Measurements from ENCODE around the gene NELFB. TPM values are rescaled to one million over a fixed set of nuclear protein-coding genes. Genes with fewer than 3 reads are reported as not detected.
"Not testable (repeated sequence)": the region's sequence is repeated elsewhere in the genome, so short reads cannot be mapped to it uniquely, and the experiment has no call there.

Gene NELFB
- total RNA-seq, 1 donor from 2014 or later, result 47.7 TPM

- peak overlapping the region; percentile 93 for H3K4me3 ChIP-seq (ENCODE audit: low read depth, low read length)
- TF ChIP-seq, protein P1, sequence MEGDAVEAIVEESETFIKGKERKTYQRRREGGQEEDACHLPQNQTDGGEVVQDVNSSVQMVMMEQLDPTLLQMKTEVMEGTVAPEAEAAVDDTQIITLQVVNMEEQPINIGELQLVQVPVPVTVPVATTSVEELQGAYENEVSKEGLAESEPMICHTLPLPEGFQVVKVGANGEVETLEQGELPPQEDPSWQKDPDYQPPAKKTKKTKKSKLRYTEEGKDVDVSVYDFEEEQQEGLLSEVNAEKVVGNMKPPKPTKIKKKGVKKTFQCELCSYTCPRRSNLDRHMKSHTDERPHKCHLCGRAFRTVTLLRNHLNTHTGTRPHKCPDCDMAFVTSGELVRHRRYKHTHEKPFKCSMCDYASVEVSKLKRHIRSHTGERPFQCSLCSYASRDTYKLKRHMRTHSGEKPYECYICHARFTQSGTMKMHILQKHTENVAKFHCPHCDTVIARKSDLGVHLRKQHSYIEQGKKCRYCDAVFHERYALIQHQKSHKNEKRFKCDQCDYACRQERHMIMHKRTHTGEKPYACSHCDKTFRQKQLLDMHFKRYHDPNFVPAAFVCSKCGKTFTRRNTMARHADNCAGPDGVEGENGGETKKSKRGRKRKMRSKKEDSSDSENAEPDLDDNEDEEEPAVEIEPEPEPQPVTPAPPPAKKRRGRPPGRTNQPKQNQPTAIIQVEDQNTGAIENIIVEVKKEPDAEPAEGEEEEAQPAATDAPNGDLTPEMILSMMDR (conservative IDR thresholded peaks at IDR 0.05; ENCODE audit: low read depth, low read length), result no peak
- DNase-seq (ENCODE audit: low read depth), result no peak
Observed at GRCh38 chr9:137242269-137243203, 12.6 kb upstream of the NELFB start.

DNA sequence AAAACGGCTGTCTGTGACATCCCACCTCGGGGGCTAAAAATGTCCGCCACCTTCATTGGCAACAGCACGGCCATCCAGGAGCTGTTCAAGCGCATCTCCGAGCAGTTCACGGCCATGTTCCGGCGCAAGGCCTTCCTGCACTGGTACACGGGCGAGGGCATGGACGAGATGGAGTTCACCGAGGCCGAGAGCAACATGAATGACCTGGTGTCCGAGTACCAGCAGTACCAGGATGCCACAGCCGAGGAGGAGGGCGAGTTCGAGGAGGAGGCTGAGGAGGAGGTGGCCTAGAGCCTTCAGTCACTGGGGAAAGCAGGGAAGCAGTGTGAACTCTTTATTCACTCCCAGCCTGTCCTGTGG is 11.9 kb upstream of the NELFB start:
- H3K4me3 ChIP-seq (ENCODE audit: low read depth, low read length), result peak overlapping the region; percentile 93
- not testable (repeated sequence) for DNase-seq (ENCODE audit: low read depth)

DNA sequence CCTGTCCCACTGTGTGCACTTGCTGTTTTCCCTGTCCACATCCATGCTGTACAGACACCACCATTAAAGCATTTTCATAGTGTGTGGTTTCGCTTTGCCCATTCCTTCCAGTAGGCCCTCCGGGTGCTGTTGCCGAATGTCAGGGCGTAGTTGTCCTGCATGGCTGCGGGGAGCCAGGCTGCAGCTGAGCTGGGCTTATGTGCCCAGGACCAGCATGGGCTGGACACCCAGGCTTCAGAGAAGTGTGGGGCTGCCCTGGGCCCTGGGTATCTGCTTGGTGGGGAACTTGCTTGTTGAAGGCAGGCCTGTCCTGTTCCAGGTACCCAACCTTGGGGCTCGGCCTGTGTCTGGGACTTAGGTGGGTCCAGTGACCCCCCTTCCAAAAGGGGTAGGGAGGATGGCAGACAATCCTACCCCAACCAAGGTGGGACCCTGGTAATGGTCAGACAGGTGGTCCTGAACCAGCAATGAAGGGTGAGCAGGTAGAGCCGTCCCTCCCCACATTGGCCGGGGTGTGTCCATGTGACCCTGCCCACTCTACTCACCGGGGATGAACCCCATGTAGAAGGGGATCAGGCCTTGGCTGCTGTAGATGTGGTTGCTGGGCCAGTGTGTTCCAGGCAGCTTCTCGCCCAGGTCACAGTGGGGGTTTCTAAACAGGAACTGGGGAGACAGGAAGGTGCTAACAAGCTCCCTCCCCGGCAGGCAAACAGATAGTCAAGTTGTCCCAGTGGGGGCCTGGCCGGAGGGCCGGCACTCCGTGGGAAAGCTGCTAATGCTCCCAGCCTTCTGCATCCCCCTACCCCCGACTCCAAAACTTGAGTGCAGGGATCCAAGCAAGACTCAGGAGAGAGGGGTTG is 11.3 kb upstream of the NELFB start:
- DNase-seq (ENCODE audit: low read depth), result no peak
- peak overlapping the region; percentile 93 for H3K4me3 ChIP-seq (ENCODE audit: low read depth, low read length)
- TF ChIP-seq, protein P1 (conservative IDR thresholded peaks at IDR 0.05; ENCODE audit: low read depth, low read length), result peak; percentile 16

DNA sequence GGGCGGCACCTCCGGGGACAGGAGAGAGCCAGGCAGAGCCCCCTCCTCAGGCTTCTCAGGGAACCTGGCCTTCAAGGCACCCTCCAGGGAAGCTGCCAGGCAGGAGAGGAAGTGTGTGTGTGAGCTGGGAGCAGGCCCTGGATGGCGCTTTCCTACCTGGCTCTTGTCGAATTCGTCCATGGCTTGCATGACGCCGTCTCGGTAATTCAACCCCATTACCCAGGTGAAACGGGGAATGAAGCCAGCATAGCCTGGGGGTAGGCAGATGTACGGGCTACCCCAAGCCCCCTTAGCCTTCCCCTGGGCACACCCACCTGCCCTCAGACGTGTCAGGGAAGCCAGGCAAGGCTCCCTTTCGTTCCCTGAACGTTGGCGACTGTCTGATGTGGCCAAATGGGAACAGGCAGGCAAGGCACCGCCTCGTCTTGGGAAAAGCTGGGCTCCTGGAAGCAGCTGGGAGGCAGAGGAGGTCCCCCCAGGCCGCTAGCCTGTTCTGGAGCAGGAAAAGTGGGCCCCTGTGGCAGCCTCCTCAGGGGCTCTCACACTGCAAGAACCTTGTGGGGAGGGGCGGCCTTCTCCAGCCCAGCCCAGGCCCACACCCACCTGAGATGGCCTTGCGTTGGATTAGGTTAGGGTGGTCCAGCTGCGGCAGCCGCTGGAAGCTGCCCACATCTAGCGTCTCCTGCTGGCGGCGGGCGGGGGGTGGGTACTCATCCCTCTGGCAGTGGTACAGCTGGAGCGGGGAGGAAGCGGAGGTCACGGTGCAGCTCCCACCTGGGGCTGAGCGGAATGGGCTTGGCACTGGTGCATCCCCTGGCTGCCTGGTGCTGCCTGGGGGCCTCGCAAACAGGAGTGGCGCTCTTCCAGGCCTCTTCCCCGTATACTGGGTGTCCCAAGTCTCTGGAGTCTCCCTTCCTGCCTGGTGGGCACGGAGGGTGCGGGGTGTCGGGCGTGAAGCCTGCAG is 10.4 kb upstream of the NELFB start:
- TF ChIP-seq, protein P1 (conservative IDR thresholded peaks at IDR 0.05; ENCODE audit: low read depth, low read length), result no peak
- no peak for DNase-seq (ENCODE audit: low read depth)
- H3K4me3 ChIP-seq (ENCODE audit: low read depth, low read length), result no peak overlapping the region

- no peak overlapping the region for H3K4me3 ChIP-seq (ENCODE audit: low read depth, low read length)
- DNase-seq (ENCODE audit: low read depth), result no peak
- TF ChIP-seq, protein P1 (conservative IDR thresholded peaks at IDR 0.05; ENCODE audit: low read depth, low read length), result no peak
Observed at GRCh38 chr9:137245450-137246421, 9.4 kb upstream of the NELFB start.

DNA sequence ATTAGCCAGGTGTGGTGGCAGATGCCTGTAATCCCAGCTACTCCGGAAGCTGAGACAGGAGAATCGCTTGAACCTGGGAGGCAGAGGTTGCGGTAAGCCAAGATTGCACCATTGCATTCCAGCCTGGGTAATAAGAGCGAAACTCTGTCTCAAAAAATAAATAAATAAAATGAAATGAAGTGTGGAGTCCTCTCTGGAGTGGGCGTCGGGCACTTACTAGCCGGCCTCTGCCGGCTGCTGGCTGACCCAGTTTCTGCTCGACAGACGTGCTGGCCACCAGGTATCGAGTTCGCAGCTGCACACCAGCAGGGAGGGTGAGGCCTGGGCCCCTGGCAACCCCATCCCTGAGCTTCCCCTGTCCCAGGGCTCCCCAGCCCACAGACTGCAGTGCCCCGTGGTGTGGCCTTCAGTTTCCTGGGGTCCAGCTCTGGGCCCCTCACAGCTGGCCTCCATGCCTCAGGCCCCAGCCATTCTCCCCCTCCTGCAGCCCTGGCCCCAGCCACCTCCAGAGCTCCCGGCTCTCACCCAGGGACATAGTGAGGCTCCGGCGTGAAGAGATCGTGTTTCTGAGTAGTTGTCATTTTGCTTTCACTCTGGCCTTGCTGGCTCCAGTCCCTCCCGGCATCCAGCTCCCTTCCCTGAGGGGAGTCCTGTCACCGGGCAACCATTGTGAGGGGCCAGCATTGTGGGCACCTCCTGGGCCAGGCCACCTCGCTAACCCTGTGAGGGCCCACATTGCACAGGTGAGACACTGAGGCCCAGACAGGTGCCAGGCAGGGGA is 7.8 kb upstream of the NELFB start:
- DNase-seq (ENCODE audit: low read depth), result no peak
- TF ChIP-seq, protein P1 (conservative IDR thresholded peaks at IDR 0.05; ENCODE audit: low read depth, low read length), result no peak
- no peak overlapping the region for H3K4me3 ChIP-seq (ENCODE audit: low read depth, low read length)
